Ascending aorta (tissue), 2 donors: ENCODE results near the gene BANP. TPM values are rescaled to one million over a fixed set of nuclear protein-coding genes. Genes with fewer than 3 reads are reported as not detected.
"Not testable (repeated sequence)": the region's sequence is repeated elsewhere in the genome, so short reads cannot be mapped to it uniquely, and the experiment has no call there.

Experiments used
- DNase-seq, 2 donors: peaks; one replicate each; pipeline ENCODE4 v3.0.0-alpha.2; 2019; ENCODE audit warnings: low spot score in 2 of 2
- H3K27ac ChIP-seq, 2 donors: fragments of 200-600 bp; sonication (generic); one replicate each; pipeline ENCODE4 v1.5.1; 2016 to 2017; ENCODE audit warnings: mild to moderate bottlenecking in 1 of 2
- H3K27me3 ChIP-seq: fragments of 200-600 bp; sonication (generic); one replicate; pipeline ENCODE4 v1.5.1; 2017
- H3K36me3 ChIP-seq, 2 donors: fragments of 200-600 bp; sonication (generic); one replicate each; pipeline ENCODE4 v1.5.1; 2016
- H3K4me1 ChIP-seq, 2 donors: fragments of 200-600 bp; sonication (generic); one replicate each; pipeline ENCODE4 v1.5.1; 2016 to 2017; ENCODE audit warnings: mild to moderate bottlenecking in 1 of 2
- H3K4me3 ChIP-seq, 2 donors: fragments of 200-600 bp; sonication (generic); one replicate each; pipeline ENCODE4 v1.5.1; 2016 to 2017; ENCODE audit warnings: mild to moderate bottlenecking in 1 of 2
- H3K9me3 ChIP-seq, 2 donors: fragments of 200-600 bp; sonication (generic); one replicate each; pipeline ENCODE4 v1.5.1; 2016
- CTCF ChIP-seq, 3 experiments: fragments of 200-600 bp in 2 of 3; fragments of 450-650 bp in 1 of 3; sonication (generic) in 2 of 3; IDR thresholded peaks; one replicate each; pipeline ENCODE4 v1.5.1; 2016 to 2019; ENCODE audit warnings: antibody characterized with exemption in 3 of 3, mild to moderate bottlenecking in 1 of 3, moderate library complexity in 1 of 3
- intact Hi-C: fragments of 100-400 bp; cut with DNase I; formaldehyde crosslinking; loops from one replicate; pipeline ENCODE4 v1.15.1; 2023
- total RNA-seq: library from RNA; depleted of rRNA; stranded (reverse); fragments of >200 nt; gene quantifications from one replicate; pipeline ENCODE4 v1.1.0, GENCODE V29; 2016

BANP gene
- total RNA-seq, 1 donor from 2014 or later: 23.4 TPM

DNA sequence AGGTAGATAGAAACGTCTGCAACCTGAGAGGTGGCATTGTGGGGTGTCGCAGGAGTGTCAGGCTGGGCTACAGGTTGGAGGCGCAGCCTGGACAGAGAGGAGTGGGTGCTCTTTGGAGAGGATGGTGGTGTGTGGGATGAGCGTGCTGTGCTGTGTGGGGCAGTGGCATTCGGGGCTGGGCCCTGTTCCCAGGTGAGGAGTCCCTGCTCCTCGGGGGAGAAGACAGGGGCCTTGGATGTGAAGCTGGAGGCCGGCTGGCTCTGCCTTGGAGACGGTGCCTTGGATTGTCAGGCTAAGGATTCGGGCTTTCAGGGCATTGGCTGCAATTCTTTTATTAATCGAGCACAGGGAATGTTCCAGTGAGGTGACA lies 69.3 kb downstream of the BANP start:
- H3K4me3 ChIP-seq: no peak overlapping the region
- no peak for DNase-seq
- H3K4me1 ChIP-seq: no peaks in the 10 kb centered on the region
- no peaks in the 10 kb centered on the region for H3K9me3 ChIP-seq
- no peaks in the 10 kb centered on the region for H3K27me3 ChIP-seq
- TF ChIP-seq CTCF (IDR thresholded peaks at IDR 0.05): no peak
- peaks cover 8 to 13% of the 10 kb centered on the region in 2 donors for H3K36me3 ChIP-seq
- intact Hi-C loops: no loop called here
- H3K27ac ChIP-seq: no peak overlapping the region

DNA sequence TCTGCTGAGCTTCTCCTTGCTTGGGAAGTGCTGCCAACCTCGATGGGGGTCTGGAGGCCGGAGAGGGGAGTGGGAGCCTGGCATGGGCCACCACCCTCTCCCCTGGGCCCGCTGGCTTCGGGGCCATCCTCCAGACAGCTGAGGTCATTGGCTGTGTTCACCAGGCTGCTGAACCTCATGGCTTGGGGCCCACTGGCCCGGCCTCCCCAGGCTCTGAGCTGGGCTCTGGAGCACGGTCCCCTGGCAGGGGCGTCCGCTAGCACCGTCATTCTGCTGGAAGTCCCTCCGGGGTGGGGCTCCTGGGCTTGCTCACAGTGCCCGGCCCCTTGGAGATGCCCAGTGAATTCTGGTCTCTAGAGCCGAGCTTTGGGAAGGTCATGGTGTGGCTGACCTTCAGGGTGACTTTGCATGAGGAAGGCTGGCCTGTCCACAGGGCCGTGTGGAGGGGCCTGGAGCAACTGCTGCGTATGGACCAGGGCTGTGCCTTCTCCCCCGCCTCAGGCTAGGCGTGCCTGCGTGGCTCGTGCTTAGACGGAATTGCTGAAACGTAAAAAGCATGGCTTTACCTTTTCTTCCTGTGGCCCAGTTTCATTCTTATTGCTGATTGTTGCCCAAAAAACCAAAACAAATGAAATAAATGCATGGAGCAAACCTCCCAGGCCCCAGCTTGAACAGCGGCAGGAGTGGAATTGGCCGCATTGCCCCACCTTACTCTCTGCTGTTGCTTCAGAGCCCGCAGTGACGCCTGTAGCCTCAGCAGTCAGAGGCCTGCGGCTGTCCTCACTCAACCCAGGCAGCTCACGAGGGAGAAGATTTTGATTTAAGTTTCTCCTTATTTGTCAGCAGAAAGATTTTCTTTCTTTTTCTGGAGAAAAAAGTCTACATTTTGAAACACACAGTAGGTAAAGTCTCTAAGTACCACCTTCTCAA lies 70.1 kb downstream of the BANP start:
- H3K9me3 ChIP-seq, H3K4me1 ChIP-seq, H3K27ac ChIP-seq, intact Hi-C loops, H3K4me3 ChIP-seq, H3K27me3 ChIP-seq, DNase-seq: not testable (repeated sequence)
- peaks cover 8 to 13% of the 10 kb centered on the region in 2 donors for H3K36me3 ChIP-seq

GRCh38 chr16:88022076-88023042 lies 71.1 kb downstream of the BANP start:
- intact Hi-C loops: no loop called here
- Histone ChIP-seq H3K4me1 (no peaks in the 10 kb centered on the region), H3K27me3 (no peaks in the 10 kb centered on the region), H3K9me3 (no peaks in the 10 kb centered on the region), H3K36me3 (peaks cover 8 to 14% of the 10 kb centered on the region in 2 donors), H3K4me3 (no peak overlapping the region), H3K27ac (no peak overlapping the region)
- DNase-seq: no peak
- no peak for TF ChIP-seq CTCF (IDR thresholded peaks at IDR 0.05)

DNA sequence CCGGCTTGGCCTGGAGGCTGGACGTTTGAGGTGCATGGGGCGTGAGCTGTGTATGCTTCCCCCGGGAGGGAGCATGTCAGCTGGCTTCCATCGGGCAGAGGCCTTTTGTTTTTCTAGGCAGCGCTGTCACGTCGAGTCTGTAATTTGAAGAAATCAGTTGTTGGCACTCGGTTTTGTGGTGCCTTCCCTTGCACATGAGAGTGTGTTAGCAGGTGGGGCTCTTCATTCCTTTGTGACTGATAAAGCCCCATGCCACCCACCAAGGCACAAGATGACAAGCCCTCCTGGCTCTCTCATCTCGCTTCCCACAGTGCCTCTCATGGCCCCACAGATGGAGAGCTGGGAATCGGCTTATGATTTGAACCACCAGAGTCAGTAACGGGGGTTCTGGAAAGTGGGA lies 72.1 kb downstream of the BANP start:
- intact Hi-C loops: no loop called here
- no peak for DNase-seq
- H3K27me3 ChIP-seq: no peaks in the 10 kb centered on the region

DNA sequence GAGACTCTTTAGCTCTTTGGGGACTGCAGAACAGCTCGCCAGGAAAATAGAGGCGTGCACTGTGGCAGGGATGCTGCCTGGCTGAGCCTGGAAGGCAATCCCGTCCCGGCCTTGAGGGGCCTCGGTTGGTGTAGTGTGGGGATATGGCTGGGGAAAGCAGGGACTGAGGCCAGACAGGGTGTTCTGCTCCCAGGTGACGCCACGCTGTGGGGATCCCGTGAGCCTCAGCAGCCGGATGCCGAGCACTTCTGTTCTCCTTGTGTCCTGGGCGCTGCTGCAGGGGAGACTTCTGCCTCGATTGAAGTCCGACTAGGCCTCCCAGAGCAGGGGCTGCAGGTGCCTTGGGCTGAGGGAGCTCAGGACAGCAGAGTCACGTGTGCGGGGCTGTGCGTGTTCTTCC lies 72.6 kb downstream of the BANP start:
- DNase-seq: no peak
- TF ChIP-seq CTCF (IDR thresholded peaks at IDR 0.05): no peak
- no peaks in the 10 kb centered on the region for H3K27me3 ChIP-seq
- H3K4me1 ChIP-seq: no peaks in the 10 kb centered on the region
- no peak overlapping the region for H3K4me3 ChIP-seq
- no peaks in the 10 kb centered on the region for H3K9me3 ChIP-seq
- intact Hi-C loops: no loop called here
- H3K36me3 ChIP-seq: peaks cover 6 to 14% of the 10 kb centered on the region in 2 donors
- no peak overlapping the region for H3K27ac ChIP-seq

More for the DNA sequence above, 72.1 kb downstream of the BANP start:
- Histone ChIP-seq H3K36me3 (peaks cover 8 to 18% of the 10 kb centered on the region in 2 donors), H3K4me1 (no peaks in the 10 kb centered on the region), H3K27ac (no peak overlapping the region), H3K9me3 (no peaks in the 10 kb centered on the region), H3K4me3 (no peak overlapping the region)
- no peak for TF ChIP-seq CTCF (IDR thresholded peaks at IDR 0.05)
